DMS53 treated with DMSO at 0.1 percent for 48 hours (cell line): ENCODE data around the gene PLD6.

Experiments
- DNase-seq: peaks from one replicate; lab custom pipeline; 2025; ENCODE audit not compliant: unreplicated experiment; lab: John Stamatoyannopoulos, UW

The PLD6 gene

DNA sequence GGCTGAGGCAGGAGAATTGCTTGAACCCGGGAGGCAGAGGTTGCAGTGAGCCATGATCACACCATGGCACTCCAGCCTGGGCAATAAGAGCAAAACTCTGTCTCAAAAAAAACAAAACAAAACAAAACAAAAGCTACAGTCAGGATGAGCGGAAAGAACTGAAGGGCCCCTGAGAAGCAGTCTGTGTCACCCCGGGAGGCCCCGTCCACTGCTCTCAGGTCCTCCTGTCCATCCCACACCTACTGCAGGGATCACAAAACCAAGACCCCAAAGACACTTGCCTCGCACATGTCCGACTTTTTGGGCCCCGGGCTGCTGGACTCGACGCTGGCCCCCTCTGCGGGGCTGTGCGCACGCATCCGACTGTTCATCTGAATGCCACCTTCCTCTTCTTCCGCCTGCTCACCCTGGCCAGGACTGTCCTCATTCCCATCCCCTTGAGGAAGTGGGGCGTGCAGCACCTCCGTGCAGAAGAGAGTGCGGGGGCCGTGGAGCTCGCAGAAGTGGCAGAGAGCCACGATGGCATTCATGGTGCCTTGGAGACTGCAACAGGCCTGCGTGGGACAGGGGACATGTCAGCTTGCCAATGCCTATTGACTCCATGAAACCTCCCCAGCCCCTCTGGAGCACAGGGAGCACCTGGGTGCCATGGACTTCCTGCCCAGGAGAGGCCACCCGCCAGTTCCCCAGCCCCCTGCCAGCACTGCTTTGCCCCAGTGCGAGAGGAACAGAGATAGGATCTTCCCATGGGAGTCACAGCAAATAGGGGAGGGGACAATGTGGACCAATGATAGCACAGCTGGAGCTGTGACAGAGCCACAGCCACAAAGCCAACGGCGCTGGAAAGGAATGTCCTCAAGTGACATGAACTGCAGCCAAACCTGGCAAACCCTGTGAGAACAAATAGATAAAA is 21.7 kb upstream of the PLD6 start:
- DNase-seq: no peak

DNA sequence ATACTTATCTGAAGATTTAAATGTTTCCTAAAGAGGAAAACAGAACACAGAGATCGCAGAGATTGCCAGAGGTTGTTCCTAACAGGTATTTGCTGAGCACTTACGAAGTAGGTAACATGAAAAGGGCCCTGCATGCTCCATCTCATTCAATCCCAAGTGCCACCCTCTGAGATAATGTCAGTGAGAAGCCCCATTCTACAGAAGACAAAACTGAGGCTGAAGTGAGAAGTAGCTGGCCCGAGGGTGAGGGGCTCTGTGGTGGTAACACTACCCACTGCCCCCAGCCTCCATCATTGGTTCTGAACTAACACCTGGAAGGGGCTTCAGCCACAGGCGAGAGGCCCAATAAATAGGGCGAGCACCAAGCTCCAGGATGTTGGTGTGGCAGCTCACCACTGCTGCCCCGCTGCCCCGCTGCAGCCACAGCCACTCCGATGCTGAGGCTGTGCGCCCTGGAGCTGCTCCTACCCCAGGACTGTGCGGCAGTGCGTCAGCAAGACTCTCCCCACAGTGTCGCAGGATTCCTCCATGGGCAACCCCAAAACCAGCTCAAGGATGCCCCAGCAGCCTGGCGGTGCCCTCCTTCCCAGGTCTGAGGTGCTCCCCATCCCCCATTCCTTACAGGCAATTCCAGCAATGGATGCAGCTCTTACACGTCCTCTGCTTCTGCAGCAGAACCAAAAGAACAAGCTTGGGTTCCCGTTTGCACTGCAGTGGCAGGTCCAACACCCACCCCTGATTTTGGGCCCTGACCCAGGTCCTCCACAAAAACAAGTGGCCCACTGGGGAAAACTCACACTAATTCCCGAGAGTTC is 20.5 kb upstream of the PLD6 start:
- no peak for DNase-seq

GRCh38 chr17:17225901-17226300 is 19.8 kb upstream of the PLD6 start:
- no peak for DNase-seq

GRCh38 chr17:17224137-17224536 is 18.0 kb upstream of the PLD6 start:
- DNase-seq: no peak

- no peak for DNase-seq
Observed at GRCh38 chr17:17223736-17224135, 17.6 kb upstream of the PLD6 start.

GRCh38 chr17:17221329-17221728 is 15.2 kb upstream of the PLD6 start:
- no peak for DNase-seq

DNA sequence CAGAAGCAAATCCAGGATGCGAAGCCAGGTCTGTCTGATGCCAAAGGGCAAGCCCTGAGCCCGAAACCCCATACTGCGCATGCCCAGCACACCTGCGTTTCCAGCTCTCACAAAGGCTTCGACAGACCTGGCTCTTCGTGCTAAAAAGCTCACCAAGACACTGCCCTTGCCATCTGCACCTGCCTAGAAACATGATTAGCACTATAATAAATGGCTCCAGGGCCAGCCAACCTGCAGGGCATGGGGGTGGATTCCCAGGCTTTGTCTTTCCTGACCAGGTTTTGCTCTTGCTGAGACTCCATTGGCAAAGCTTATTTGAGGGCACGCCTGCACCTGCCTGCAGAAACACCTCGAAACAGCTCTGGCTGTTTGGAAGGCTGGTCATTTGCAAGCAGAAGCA is 14.4 kb upstream of the PLD6 start:
- no peak for DNase-seq

DNA sequence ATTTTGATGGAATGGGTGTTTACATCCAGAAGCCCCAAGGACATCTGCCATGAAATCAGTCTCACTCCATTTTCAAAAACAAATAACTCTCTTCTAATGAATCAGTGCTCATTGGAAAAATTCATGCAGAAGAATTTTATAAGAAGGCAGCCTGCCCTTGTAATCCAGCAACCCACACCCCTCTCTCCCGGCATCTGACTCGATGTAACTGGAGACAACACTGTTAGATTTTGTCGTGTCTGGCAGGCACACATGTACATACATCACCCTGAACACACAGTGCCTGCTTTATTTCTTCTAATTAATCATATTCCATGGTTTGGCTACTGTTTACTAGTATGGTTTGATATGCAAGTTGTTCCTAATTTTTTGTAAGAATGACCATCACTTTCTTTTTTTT is 11.9 kb upstream of the PLD6 start:
- no peak for DNase-seq

DNA sequence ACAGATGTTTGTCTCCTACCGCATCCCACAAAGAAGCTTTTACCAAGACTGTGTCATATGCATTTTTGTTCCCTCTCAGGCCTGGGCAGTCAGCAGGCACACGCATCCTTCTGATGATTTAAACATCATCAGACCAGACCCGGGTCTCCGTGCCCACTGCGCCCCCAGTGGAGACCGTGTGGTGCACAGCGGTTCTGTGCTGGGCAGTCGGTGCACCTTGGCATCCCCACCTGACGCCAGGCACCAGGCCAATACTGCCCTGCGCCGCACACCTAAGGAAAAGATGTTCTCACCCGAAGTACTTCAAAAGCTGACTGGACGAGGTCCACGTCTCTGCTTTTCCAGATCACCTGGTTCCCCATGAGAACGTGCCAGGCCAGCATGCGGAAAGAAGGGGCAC is 10.6 kb upstream of the PLD6 start:
- DNase-seq: no peak

GRCh38 chr17:17216236-17216635 is 10.1 kb upstream of the PLD6 start:
- DNase-seq: no peak

- no peak for DNase-seq
Observed at GRCh38 chr17:17215575-17215974, 9.4 kb upstream of the PLD6 start.

DNA sequence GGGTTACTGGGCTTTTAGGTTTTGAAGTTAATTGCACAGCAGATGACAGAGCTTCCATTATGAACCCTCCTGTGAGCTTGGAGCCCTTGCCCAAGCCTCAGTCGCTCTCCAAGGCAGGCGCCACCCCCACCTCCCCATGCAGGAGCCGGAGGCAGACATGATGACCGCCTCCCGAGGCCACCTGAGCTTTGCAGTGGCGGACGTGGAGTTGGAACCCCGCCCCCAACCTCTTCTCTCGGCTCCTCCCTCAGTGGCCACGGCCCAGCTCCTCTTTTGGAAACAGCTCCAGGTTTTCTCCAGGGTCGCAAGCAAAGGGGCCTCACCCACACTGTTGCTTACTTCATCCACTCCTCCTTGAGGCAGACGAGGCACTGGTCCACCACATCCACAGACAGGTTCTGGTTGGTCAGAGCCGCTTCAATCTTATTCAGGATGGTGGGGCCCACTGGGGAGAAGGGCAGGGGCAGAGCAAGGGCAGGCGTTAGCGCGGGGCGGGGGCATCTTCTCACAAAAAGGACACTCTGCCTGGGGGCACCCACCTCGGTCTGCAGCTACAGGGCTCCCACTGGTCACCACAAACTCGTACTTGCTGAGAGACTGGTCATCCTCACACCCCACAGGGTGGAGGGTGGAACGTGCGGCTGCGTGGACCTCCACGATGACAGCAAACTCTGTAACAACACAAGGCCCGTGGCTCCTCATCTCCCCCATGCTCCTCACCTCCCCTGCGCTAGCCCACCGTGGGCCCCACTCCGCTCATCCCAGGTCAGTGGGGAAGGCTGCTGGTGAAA is 8.7 kb upstream of the PLD6 start:
- DNase-seq: no peak

- no peak for DNase-seq
Observed at GRCh38 chr17:17213775-17214174, 7.6 kb upstream of the PLD6 start.

DNA sequence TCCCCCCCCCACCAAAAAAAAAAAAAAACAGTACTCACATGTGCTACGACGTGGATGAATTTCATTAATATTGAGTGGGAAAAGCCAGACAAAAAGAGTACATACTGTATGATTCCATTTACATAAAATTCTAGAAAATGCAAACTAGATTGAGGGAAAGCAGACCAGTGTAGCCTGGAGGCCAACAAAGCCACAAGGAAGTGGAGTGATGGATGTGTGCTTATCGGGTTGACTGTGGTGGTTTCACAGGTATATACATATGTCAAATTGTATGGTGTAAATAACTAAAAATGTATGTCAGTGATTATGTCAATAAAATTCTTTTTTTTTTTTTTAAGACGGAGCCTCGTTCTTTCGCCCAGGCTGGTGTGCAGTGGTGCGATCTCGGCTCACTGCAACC is 1.9 kb upstream of the PLD6 start:
- DNase-seq: no peak

DNA sequence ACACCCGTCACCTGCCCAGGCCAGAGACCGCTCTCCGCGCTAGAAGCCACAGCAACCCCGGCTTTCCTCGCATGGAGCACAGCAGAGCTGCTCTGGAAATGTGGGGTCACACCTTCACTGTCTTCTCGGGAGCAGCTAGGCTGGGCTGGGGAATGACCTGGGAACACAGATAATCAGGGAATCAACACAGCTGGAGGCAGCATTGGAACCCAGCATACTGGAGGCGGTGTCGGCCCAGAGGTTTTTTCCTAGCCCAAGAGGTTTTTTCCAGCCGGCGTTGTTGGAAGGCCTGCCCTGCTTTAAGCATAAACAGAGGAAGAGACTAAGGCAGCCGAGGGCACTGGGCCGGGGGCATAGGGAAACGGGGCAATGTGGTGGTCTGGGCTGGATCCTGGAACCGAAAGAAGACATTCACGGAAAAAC is 791 bp upstream of the PLD6 start:
- no peak for DNase-seq

DNA sequence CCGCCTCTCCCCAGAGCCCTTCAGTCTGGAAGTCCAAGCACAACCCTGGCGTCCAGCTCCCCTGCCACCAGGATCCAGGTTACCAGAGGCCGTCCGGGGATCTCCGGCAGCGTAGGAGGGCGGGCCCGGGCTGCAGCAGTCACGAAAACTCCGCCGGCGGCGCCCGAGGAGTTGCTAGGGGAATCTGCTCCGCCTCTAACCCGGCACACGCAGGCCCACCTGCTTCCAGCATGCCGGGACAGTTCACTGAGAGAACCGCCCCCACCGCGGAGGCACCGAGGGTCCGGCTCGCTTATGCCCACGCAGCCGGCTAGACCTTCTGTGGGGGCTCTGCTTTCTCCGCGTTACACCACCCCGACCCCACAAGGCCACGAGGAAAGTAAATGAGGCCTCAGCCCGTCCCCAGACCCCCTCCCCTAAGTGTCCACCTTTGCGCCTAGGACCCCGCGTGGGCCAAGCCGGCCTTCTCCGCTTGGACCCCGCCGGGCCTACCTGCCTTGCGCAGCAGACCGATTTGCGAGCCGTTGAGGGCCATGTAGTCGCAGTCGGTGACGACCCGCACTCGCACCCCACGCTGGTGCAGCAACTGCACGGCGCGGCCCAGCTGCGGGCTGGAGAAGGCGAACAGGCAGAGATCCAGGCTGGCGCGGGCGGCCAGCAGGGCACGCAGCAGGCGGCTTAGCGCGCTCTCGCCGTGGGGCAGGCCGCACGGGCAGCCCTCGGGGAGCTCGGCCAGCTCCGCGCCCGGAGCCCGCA is 587 bp downstream of the PLD6 start:
- DNase-seq: peak; percentile 32

GRCh38 chr17:17204635-17205231 is 1.4 kb downstream of the PLD6 start:
- no peak for DNase-seq

DNA sequence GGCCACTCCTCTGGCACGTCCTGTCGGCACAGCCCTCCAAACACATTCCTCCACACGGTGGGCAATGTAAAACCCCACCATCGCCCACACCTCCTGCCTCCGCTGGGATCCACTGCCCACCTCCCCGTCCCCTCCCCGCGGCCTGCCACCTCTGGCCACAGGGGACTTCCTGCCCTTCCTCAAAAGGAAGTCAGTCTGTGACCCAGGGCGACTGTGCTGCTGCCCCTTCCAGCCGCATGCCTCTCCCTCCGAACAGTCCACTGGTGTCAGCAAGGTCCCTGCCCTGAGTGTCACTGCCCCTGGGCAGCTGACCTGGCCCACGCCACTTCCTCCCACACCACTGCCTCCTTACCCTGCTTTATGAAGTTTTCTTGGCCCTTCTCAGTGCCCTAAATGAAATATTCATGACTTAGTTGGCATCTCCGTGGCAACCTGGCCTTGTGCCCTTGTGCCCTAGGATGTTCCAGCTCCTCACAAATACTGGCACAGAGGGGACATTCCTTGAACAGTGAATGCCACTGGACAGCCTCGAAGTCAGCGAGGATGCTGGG is 2.0 kb downstream of the PLD6 start:
- DNase-seq: no peak

DNA sequence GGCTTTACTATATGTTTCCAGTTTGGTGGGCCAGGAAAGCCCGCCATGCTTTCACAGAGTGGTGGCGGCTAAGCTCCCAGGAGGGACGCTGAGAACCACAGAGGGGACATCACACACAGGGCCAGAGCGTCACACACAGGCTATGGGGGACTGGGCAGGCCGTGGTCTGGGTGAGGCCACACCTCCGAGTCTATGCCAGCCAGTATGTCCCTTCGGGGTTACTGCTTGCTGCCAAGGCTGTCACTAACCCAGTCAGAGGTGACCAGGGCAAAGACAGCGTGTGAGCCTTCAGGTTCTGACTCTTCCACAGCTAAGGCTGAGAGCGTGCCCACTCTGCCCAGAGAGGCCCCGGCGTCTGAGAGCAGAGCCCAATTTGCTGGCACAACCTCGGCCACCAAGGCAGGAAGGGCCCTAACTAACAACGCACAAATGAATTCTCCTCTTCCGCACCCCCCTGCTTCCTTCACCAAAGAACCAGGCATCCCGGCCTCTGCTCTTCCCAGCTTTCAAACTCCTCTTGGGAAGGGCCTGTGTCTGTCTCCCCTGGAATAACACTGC is 2.9 kb downstream of the PLD6 start:
- DNase-seq: no peak

DNA sequence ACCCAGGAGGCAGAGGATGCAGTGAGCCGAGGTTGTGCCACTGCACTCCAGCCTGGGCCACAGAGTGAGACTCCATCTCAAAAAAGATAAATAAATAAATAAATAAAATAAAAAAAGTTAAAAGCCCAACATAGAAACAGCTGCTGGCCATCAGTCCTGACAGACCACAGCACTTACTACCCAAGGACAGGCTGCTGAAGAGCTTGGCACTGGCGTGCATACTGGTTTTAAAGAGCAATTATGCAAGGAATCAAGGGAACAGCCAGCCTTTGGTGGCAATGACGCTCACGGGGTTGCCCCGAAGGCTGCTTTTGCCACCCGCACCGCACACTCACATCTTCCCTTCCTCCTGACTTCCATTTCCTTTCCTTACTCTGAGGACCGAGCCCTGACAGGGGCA is 4.2 kb downstream of the PLD6 start:
- no peak for DNase-seq
